ELF-1 (cell line): Measurements from ENCODE around the gene MRPL47.
A peak's percentile ranks its signal among the peaks of the same experiment; 100 is the strongest.

Experiments
- DNase-seq: peaks from one replicate; pipeline ENCODE4 v3.0.0-alpha.2; 2016; ENCODE audit warnings: low read depth, low spot score

MRPL47 gene

DNA sequence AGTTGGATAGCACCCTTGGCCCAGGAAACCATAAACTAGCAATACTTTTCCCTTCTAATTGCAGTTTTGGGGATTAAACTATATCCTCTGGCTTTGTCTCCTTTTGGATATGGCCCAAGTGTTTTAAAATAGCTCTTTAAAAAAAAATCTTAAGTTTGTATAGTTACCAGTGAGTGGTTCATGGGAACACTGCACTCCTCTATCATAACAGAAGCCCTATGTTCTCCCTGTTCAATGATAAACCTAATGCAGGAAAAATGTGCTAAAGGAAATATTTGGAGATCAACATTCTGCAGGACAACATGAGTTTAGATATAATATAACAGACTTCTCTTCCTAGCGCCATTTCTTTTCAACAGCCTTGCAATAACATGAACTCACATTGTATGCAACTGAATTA, 13.1 kb downstream of the MRPL47 start:
- no peak for DNase-seq

DNA sequence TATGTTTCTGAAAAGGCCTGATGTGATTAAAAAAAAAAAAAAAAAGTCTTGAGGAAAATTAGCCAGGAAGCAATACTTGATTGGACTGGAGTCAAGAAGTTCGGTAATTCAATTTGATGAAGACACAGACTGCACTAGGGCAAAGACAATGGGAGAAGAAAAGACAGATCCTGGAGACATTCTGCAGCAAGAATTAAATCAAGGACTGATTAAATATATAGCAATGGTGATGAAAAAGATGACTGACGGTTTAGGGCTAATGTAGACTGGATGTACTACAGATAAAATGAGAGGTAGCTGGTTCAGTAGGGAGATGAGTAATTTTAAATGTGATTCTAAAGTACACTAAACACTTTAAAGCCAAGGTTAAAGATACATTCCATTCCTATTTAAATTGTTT, 13.8 kb downstream of the MRPL47 start:
- DNase-seq = no peak

DNA sequence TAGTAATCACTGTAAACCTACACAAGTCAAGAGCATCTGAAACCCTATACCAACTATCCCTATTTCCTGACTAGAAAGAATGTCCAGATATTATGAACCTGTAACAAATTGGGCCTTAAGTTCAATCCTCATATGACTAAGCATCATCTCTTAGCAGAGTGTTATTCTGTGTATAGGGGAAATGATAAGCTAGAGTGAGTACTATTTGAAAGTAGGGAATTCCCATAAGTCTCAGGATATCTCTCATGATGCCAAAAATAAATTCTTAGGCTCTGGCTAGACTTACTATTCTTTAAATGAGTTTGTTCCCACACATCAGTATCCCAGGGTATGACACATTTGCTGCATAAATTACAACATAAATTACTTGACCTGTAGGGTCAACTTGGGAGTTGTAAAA, 15.3 kb downstream of the MRPL47 start:
- no peak for DNase-seq

DNA sequence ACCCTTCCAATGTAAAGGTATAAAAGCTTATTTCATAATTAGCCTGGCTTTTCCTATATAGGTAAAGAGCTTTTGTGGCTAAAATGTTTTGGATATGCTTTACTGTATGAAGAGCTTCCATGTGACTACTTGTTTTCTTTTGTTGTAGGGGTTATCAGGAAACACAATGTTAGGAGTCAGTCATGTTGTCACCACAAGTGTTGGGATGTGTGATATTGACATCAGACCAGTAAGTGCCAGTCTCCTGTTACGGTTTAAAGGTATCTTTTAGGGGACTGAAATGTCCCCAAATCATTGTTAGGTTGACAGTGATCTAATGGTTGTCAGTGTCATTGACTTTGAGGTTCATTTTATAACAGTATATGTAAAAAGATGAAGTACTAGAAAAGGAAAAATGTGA, 23.4 kb downstream of the MRPL47 start:
- no peak for DNase-seq

DNA sequence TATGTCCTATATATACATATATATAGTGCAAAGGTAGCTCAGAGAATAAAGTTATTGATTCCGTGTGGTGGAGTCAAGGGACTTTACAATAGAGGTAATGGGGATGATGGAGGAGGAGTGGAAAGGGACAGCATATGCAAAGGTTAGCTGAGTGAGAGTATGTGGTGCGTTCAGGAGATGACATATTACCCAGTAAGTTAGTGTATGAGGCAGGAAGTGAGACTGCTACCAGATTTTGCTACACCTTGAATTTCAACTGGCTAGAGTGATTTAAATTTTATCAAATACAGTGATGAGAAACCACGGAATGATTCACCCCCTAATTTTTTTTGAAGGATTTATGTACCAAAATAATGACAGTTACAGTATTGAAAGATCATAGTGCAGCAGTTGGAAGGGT, 38.9 kb downstream of the MRPL47 start:
- DNase-seq = no peak

DNA sequence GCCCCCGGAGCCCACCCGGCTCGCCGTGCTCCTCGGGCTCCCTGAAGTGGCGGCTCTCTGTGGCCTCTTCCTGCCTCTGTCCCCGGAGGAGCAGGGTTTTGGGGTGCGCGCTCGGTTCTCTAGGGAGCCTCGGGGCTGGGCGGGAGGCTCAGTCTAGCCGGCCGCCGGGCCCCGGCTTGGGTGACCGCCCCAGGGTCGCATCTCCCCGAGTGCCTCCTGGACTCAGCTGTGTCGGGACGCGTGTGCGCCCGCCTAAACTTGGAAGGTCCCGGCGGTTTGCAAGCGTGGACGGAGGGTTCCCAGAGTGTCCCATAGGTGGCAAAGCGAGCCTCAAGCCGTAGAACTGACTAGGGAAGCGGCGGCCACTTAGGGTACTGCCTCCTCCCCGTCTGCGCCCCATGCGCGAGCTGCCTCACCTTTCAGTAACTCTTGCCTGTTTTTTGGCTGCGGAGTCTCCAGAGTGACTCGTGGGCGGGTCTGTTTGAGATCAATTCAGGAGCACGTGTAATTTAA, 41.1 kb downstream of the MRPL47 start:
- DNase-seq = peak; percentile 79

DNA sequence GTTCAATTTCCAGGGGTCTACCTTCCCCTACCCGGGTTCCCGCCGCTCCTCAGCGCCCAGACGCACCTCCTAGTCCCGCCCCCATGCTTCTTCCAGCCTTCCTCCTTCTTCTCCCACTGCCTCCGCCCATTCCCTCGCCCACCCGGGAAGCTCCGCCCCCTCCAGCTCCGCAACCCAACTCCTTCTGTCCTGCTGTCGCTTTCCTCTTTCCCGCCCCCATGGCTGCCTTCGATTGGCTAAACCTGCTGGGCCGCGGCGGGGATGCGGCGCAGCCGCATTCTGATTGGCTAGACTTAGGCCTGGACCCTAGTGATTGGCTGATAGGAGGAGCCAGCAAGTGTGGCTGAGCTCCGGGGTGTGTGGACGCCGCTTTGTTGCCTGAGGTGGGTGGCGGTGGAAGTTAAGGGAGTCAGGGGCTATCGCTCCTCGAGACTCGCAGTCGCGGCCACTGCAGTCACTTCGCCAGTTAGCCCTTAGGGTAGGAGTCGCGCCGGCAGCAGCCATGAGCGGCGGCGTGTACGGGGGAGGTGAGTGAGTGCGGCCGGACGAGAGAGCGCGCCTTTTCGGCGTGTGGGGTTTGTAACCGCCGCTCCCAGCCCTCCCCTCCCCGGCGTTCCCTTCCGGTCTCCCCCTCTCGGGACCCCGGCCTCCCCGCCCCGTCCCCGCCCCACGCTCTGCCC, 41.7 kb downstream of the MRPL47 start, which contains the start of gene ACTL6A:
Gene ACTL6A, plus strand, starts transcription at position 336 of the 680 bp plus-strand sequence. Its CDS starts 167 bp downstream, at position 503.
- DNase-seq = peak; percentile 100

DNA sequence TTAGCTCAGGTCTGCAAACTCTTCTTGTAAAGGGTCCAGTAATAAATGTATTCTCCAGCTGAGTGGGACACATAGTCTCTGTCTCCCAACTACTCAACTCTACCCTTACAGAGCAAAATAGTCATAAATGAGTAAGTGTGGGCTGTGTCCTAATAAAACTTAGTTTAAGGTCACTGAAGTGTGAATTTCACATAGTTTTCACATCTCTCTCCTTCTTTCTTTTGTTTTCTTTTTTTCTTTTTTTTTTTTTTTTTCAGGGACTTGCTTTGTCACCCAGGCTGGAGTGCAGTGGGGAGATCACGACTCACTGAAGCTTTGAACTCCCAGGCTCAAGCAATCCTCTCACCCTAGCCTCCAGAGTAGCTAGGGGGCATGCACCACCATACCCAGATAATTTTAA, 43.6 kb downstream of the MRPL47 start:
- no peak for DNase-seq

DNA sequence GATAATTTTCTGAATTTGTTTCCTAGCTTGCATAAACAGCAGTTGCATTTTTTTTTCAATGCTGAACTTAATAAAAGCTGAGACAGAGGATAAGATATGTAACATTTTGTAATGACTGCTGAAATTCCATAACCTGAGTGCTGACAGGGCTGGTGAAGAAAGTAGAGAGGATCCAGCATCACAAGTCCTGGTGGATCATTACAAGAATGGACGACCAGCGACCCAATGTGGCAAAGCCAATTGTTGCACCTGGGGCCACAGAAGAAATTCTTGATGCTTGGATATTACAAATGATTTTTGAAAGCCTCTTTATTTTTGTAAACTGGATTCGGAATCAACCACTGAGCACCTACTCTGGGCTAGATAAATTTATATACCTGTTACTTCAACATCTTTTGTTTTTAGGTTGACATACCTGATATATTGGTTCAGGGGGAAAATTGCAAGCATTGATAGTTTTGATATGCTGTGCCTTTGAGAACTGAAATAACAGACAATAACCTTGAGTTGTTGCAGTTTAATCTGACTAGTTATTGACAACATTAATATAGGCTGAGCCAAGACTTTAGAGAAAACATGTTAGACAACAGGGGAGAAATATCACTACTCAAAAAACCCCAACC, 45.6 kb downstream of the MRPL47 start:
- DNase-seq = peak; percentile 48

DNA sequence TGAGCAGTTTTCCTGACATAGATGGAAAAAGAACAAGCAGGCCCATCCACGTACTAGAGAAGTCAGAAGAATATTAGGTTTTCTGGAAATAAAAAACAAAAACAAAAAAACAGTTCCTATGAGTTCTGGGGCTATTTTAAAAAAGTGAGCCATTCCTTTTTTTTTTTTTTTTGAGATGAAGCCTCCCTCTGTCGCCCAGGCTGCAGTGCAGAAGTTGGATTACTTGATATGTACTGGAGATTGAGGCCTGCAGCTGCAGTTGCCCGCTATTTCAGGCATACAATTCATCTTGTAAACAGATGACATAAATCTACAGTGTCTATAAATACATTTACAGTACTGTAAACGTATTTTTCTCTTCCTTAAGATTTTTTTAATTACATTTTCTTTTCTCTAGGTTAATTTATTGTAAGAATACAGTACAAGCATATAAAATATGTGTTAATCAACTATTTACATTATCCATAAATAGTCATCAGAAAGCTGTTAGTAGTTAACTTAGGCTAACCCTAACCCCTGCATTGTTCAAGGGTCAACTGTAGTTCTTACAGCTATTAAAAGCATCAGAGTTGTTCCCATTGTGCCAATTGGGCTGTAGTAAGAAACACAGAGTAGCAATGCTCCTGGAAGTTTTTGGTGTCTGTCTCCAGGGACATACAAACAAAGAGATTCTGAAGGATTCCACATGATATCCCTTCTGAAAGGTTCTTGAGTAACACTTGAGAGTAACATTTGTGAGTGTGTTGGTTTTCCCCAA, 52.9 kb downstream of the MRPL47 start:
- no peak for DNase-seq

DNA sequence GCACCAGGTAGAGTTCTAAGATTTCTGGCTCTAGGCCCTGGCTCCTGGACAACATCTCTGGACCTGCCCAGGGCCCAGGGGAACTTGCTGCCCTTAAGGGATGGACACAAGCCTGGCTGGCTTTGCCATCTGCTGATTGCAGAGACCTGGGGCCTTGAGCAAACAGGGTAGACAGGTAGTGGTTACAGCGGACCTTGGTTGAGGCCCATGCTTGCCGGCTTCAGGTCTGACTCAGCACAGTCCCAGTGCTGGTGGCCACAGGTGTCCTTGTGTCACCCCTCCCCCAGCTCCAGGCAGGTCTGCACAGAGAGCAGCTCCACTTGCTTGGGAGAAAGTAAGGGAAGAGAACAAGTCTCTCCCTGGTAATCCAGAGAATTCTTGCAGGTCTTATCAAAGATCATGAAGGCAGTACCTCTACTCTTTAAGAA, 57.6 kb downstream of the MRPL47 start:
- peak; percentile 80 for DNase-seq

DNA sequence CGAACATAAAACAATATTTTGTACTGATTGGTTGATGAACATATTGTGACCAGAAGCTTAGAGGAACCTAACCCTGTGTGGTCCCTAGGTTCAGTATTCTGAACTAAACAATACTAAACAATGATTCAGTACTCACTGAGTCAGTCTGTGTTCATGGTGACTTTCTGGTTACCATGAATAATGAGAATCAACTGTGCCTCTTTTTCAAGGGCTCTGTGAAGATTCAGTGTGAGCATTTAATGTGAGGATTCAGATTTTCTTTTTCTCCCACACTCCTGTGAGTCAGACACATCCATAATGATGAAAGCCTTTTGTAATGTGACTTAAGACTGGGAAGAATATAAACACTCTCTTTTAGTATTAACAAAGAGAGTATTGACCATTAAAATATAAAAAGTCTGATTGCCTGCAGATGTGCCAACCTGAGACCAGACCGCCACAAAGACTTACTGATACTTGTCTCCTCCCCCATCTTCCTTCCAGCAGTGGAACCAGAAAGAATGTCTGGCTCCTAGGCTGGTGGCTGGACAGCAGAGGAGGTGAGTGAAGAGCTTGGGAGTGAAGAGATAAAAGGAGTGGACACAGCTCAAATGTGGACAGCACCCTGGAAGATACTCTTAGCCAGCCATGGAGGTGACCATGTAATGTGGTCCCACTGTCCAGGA, 59.3 kb downstream of the MRPL47 start:
- DNase-seq = no peak

DNA sequence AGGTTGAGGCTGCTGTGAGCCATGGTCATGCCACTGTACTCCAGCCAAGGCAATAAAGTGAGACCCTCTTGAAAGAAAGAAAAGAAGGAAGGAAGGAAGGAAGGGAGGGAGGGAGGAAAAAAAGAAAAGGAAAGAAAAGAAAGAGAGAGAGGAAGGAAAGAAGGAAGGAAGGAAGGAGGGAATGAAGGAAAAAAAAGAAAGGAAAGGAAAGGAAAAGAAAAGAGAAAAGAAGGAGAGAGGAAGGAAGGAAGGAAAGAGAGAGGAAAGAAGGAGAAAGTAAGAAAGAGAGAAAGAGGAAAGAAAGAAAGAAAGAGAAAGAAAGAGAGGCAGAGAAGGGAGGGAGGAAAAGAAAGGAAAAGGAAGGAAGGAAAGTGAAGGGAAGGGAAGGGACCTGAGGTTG, 62.1 kb downstream of the MRPL47 start:
- no peak for DNase-seq

DNA sequence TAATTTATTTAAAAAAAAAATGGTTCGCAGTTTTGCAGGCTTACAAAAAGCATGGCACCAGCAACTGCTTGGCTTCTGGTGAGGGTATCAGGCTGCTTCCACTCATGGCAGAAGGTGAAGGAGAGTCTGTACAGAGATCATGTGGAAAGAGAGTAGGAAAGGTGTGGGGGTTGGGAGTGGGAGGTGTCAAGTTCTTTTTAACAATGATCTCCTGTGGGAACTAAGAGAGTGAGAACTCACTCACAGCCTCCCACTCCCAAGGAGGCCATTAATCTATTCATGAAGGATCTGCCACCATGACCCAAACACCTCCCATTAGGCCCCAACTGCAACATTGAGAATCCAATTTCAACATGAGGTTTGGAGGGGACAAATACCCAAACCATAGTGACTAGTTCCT, 62.8 kb downstream of the MRPL47 start:
- DNase-seq = no peak

DNA sequence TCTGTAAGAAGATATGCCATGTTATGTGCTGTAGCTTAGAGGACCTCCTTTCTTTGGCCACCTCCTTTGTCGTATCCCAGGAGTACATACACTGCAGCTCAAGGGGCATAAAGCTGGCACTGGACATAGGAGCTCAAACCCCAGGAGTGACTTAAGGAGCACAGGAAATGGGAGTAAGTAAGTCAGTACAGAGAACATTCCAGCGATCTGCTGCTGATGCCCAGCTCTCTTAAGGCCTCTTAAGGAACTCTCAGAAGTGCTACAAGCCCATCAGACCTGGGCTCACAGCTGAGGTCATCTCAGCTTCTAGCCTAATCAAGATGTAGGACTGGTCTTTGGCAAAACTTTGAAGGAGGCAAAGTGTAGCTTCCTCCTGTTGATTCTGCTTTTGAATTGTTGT, 63.3 kb downstream of the MRPL47 start:
- DNase-seq = no peak
